Measurements from ENCODE around the gene SLC44A2. TPM values are rescaled to one million over a fixed set of nuclear protein-coding genes. Genes with fewer than 3 reads are reported as not detected.

The SLC44A2 gene
- total and polyA plus RNA-seq, 2 experiments from 2014 or later, result 44.4 to 91.3 TPM

DNA sequence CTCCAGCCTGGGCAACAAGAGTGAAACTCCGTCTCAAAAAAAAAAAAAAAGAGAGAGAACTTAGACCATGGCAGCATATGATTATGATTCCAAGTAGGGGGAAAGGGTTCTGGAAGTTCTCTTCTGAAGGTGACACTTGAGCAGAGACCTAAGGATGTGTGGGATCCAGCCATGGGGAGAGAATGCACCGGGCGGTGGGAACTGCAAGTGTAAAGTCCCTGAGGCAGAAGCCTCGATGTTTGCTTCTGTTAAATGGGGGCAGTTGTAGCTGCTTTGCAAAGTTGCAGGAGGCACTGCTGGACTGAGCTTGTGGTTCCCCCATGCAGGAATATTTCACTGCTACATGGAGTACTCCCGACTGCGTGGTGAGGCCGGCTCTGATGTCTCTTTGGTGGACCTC is 9.1 kb downstream of the SLC44A2 start:
- no peaks in the 10 kb centered on the region for H3K9me2 ChIP-seq (replicated peaks; ENCODE audit: insufficient read depth)
- 92% methylated on average over 6 of the region's 7 CpGs for WGBS (ENCODE audit: low lambda C conversion rate, missing lambda C conversion rate)
- no peaks in the 10 kb centered on the region for H4K20me1 ChIP-seq (ENCODE audit: insufficient read depth, poor library complexity, severe bottlenecking)
- H3K4me3 ChIP-seq, result no peak overlapping the region
- TF ChIP-seq, protein P1, sequence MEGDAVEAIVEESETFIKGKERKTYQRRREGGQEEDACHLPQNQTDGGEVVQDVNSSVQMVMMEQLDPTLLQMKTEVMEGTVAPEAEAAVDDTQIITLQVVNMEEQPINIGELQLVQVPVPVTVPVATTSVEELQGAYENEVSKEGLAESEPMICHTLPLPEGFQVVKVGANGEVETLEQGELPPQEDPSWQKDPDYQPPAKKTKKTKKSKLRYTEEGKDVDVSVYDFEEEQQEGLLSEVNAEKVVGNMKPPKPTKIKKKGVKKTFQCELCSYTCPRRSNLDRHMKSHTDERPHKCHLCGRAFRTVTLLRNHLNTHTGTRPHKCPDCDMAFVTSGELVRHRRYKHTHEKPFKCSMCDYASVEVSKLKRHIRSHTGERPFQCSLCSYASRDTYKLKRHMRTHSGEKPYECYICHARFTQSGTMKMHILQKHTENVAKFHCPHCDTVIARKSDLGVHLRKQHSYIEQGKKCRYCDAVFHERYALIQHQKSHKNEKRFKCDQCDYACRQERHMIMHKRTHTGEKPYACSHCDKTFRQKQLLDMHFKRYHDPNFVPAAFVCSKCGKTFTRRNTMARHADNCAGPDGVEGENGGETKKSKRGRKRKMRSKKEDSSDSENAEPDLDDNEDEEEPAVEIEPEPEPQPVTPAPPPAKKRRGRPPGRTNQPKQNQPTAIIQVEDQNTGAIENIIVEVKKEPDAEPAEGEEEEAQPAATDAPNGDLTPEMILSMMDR (IDR thresholded peaks at IDR 0.05; ENCODE audit: poor library complexity), result no peak
- TF ChIP-seq EZH2 (IDR thresholded peaks at IDR 0.05; ENCODE audit: borderline replicate concordance) (no peak), EZH2phosphoT487 (IDR thresholded peaks at IDR 0.05; ENCODE audit: low read depth, severe bottlenecking, unreplicated experiment) (no peak)
- H3K4me1 ChIP-seq (ENCODE audit: insufficient read depth), result no peaks in the 10 kb centered on the region
- H3K4me2 ChIP-seq, result no peak overlapping the region
- no peak overlapping the region for H3K27ac ChIP-seq
- no peaks in the 10 kb centered on the region for H3K36me3 ChIP-seq (replicated peaks; ENCODE audit: insufficient read depth, low read depth)
- no peaks in the 10 kb centered on the region for H3K27me3 ChIP-seq
- H3K9me3 ChIP-seq (ENCODE audit: low read depth), result no peaks in the 10 kb centered on the region
- no peak overlapping the region for H2AFZ ChIP-seq
- no peak for DNase-seq (ENCODE audit: low spot score)
- no peaks in the 10 kb centered on the region for H3K79me2 ChIP-seq

DNA sequence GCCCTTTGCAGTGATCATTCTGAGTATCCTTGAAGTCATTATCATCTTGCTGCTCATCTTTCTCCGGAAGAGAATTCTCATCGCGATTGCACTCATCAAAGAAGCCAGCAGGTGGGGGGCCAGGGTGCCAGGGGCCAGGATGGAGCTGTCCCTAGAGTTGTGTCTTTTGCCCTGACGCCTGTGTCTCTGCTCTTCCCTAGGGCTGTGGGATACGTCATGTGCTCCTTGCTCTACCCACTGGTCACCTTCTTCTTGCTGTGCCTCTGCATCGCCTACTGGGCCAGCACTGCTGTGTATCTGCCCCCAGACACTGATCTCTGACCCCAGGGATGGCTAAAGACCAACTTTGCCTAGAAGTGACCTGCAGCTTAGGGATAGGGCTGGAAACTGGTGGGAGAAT is 9.6 kb downstream of the SLC44A2 start:
- DNase-seq (ENCODE audit: low spot score), result no peak
- H3K4me3 ChIP-seq, result no peak overlapping the region
- H3K4me1 ChIP-seq (ENCODE audit: insufficient read depth), result no peaks in the 10 kb centered on the region
- no peaks in the 10 kb centered on the region for H3K36me3 ChIP-seq (replicated peaks; ENCODE audit: insufficient read depth, low read depth)
- H3K79me2 ChIP-seq, result no peaks in the 10 kb centered on the region
- no peaks in the 10 kb centered on the region for H4K20me1 ChIP-seq (ENCODE audit: insufficient read depth, poor library complexity, severe bottlenecking)
- no peak overlapping the region for H3K27ac ChIP-seq
- H2AFZ ChIP-seq, result no peak overlapping the region
- H3K4me2 ChIP-seq, result no peak overlapping the region
- 93% methylated on average over 6 of the region's 6 CpGs for WGBS (ENCODE audit: low lambda C conversion rate, missing lambda C conversion rate)
- no peaks in the 10 kb centered on the region for H3K27me3 ChIP-seq
- TF ChIP-seq EZH2 (IDR thresholded peaks at IDR 0.05; ENCODE audit: borderline replicate concordance), result no peak
- TF ChIP-seq, protein P1 (IDR thresholded peaks at IDR 0.05; ENCODE audit: poor library complexity), result no peak
- no peak for TF ChIP-seq EZH2phosphoT487 (IDR thresholded peaks at IDR 0.05; ENCODE audit: low read depth, severe bottlenecking, unreplicated experiment)
- no peaks in the 10 kb centered on the region for H3K9me2 ChIP-seq (replicated peaks; ENCODE audit: insufficient read depth)
- H3K9me3 ChIP-seq (ENCODE audit: low read depth), result no peaks in the 10 kb centered on the region

DNA sequence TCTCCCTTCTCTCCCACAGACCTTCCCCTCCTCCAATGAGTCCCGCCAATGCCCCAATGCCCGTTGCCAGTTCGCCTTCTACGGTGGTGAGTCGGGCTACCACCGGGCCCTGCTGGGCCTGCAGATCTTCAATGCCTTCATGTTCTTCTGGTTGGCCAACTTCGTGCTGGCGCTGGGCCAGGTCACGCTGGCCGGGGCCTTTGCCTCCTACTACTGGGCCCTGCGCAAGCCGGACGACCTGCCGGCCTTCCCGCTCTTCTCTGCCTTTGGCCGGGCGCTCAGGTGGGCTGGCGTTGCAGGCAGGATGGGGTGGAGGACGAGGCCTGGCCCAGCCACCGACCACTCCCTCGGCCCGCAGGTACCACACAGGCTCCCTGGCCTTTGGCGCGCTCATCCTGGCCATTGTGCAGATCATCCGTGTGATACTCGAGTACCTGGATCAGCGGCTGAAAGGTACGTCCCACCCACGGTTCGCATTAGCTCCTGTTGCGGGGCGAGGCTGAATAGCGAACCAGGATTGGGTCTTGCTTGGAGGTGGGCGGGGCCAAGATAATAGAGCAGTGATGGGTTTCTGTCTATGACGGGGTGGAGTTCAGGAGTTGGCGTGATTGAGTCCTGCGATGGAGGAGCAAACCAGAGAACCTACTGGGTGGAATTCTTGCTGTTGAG is 11.1 kb downstream of the SLC44A2 start:
- Histone ChIP-seq H3K27ac (no peak overlapping the region), H4K20me1 (ENCODE audit: insufficient read depth, poor library complexity, severe bottlenecking) (no peaks in the 10 kb centered on the region), H3K4me3 (no peak overlapping the region), H3K4me2 (no peak overlapping the region), H3K4me1 (ENCODE audit: insufficient read depth) (no peaks in the 10 kb centered on the region), H3K27me3 (no peaks in the 10 kb centered on the region), H3K79me2 (no peaks in the 10 kb centered on the region), H3K36me3 (replicated peaks; ENCODE audit: insufficient read depth, low read depth) (no peaks in the 10 kb centered on the region), H3K9me3 (ENCODE audit: low read depth) (no peaks in the 10 kb centered on the region), H3K9me2 (replicated peaks; ENCODE audit: insufficient read depth) (no peaks in the 10 kb centered on the region), H2AFZ (no peak overlapping the region)
- 97% methylated on average over 36 of the region's 37 CpGs for WGBS (ENCODE audit: low lambda C conversion rate, missing lambda C conversion rate)
- DNase-seq (ENCODE audit: low spot score), result no peak
- no peak for TF ChIP-seq EZH2phosphoT487 (IDR thresholded peaks at IDR 0.05; ENCODE audit: low read depth, severe bottlenecking, unreplicated experiment)
- TF ChIP-seq, protein P1 (IDR thresholded peaks at IDR 0.05; ENCODE audit: poor library complexity), result no peak
- TF ChIP-seq EZH2 (IDR thresholded peaks at IDR 0.05; ENCODE audit: borderline replicate concordance), result no peak

All from hepatocyte (in vitro differentiated cells).